Activated CD4-positive, alpha-beta memory T cell treated with anti-CD3 and anti-CD28 coated beads, Interleukin-2, amount 10 ng/mL, durations not matched to agents 7 days and 5 days (primary cell): ENCODE data around the gene ARSA. TPM values are rescaled to one million over a fixed set of nuclear protein-coding genes. Genes with fewer than 3 reads are reported as not detected.

Experiments
- CTCF ChIA-PET: fragments of 350-600 bp; sonication (Branson Sonifier 250); formaldehyde crosslinking; loops from one replicate; lab custom pipeline; 2021; ENCODE audit warnings: antibody characterized with exemption, inconsistent platforms; lab: Charles Lee
- POLR2A ChIA-PET: fragments of 350-600 bp; sonication (Branson Sonifier 250); formaldehyde crosslinking; loops from one replicate; lab custom pipeline; 2021; ENCODE audit warnings: antibody characterized with exemption; lab: Charles Lee
- DNase-seq: peaks from one replicate; pipeline ENCODE4 v3.0.0-alpha.2; 2020
- H3K27ac Mint-ChIP-seq: one replicate; pipeline ENCODE4 v1.8.0; 2021; ENCODE audit warnings: mild to moderate bottlenecking, mixed read lengths
- H3K27me3 Mint-ChIP-seq: one replicate; pipeline ENCODE4 v1.8.0; 2021; ENCODE audit warnings: mixed read lengths
- H3K36me3 Mint-ChIP-seq: one replicate; pipeline ENCODE4 v1.8.0; 2021; ENCODE audit warnings: low read depth, mixed read lengths
- H3K4me1 Mint-ChIP-seq: one replicate; pipeline ENCODE4 v1.8.0; 2021; ENCODE audit warnings: mixed read lengths
- H3K4me3 Mint-ChIP-seq: one replicate; pipeline ENCODE4 v1.8.0; 2021; ENCODE audit warnings: mild to moderate bottlenecking, mixed read lengths
- H3K9me3 Mint-ChIP-seq: one replicate; pipeline ENCODE4 v1.8.0; 2021; ENCODE audit warnings: mixed read lengths
- total RNA-seq, 2 experiments: library from RNA; stranded (reverse); gene quantifications; one replicate each; pipeline ENCODE4 v1.2.3, GENCODE V29; 2021

Gene ARSA
- total RNA-seq: 10 to 100 TPM; 63.1 to 65.0 TPM

DNA sequence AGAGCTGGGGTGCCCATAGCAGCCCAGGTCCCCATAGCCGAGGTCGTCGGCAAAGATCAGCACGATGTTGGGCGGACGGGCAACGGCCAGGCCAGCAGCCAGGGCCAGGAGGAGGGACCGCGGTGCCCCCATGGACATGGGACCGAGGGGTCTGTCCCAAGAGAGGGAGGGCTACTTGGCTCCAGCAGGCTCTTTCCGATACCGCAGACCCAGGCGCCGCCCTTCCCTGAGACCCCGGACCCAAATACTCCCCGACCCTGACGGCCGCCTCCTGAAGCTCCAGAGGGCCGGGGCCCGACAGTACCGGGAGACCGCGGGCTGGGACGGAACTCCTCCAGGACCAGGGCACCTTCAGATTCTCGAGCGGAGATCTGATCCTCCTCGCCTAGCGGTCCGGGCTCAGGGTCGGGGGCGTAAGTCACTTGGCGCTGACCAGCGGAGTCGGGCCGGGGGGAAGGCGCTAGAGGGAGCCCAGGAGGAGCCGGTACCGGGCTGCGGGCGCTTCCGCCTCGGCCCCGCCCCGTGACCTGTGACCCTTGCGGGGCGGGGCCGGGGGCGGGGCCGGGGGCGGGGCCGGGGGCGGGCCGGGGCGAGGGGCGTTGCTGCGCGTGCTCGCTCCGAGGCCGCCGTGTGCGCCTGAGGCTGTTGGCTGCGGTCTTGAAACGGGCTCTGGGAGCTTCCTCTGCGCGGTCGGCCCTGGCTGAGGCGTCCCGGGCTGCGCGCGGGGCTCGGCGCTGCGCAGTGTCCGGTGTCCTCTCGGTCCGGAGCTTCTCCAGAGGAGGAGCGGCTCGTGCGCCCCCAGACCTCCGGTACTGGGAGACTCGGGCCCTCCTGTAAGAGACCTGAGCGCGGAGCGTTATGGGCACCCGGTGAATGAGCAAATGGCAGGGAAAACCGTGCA is at the start of gene ARSA:
TSS of gene ARSA (minus strand) at position 511 of the 901 bp plus-strand sequence. CDS start at position 138, 373 bp downstream.
- Mint-ChIP-seq H3K9me3 (no peaks in the 10 kb centered on the region), H3K36me3 (peaks cover 18% of the 10 kb centered on the region), H3K27me3 (peaks cover 5% of the 10 kb centered on the region), H3K4me1 (peaks cover 17% of the 10 kb centered on the region), H3K4me3 (peak within 1 kb of the TSS; percentile 85), H3K27ac (peak within 1 kb of the TSS; percentile 79)
- POLR2A ChIA-PET: interaction anchor here (0.9 to 3.1 kb wide), 8 partner anchors 7 to 157 kb away, joined by 3 to 13 read pairs (median 6); partner anchors contain the start of genes SCO2 and TYMP
- CTCF ChIA-PET: interaction anchor here (0.5 to 1.8 kb wide), 4 partner anchors 65 to 351 kb away, joined by 4 to 7 read pairs (median 4); partner anchors contain the start of genes SCO2 and SYCE3
- peak; percentile 87 for DNase-seq

DNA sequence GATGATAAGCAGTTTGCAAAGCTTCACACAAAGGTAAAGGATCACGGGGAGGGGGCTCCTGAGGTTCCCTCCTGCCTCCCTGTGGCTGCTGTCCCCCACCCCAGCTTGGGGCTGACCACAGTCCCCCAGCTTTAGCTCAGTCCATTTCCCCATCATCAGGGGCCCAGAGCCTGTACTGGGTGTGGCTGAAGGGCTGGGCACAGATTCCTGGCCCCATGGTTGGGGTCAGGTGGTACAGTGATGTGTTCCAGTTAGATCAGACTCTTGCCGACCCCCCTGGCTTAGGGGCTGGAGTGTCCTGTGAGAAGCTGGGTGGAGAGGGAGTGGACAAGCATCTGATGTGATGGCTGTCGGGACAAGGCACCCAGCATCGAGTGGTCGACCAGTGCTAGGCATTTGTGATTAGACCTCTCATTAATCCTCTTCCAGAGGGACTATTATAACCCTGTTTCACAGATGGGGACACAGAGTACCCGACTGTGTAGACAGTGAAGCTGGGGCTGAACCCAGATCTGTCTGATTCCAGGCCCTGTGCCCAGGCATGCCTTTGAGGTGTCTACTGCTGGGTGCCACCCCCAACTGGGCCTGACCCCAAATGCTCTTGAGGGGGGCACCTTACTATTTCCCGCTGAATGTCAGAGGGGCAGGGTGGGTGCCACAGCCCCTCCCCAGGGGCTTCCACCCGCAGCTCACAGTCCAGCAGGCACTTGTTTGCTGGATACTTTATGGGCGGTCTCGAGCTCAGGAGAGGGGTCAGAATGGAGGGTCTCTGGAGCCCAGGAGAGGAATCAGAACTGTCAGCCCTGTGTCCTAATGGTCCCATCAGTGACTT is 48.9 kb upstream of the ARSA start:
- Mint-ChIP-seq H3K36me3 (no peaks in the 10 kb centered on the region), H3K9me3 (peaks cover 12% of the 10 kb centered on the region), H3K27me3 (peaks cover 32% of the 10 kb centered on the region), H3K4me3 (no peak overlapping the region), H3K4me1 (peaks cover 5% of the 10 kb centered on the region), H3K27ac (no peak overlapping the region)
- ChIA-PET POLR2A (no interaction called here), CTCF (no interaction called here)
- DNase-seq: peak; percentile 9

DNA sequence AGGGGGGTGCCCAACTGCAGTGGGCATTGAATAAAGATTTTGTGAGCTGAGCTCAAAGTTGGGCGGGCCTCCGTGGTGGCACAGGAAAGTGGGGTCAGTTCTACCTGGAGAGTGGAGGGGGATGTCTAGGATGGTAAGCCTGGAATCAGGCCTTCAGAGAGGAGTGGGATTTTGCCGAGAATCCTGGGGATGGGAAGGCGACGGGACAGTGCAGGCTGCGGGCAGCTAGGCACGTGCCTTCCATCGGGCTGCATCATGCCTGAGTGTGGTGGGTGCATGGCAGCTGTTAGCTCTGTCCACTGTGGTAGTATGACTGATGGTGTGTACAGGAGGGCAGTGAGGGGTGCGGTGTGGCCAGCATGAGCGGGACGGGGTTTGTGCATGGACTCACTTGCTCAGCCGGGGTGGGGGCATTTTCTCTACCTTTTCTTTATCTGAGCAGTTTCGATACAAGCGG is 48.3 kb upstream of the ARSA start:
- Mint-ChIP-seq H3K27me3 (peaks cover 39% of the 10 kb centered on the region), H3K4me1 (peaks cover 6% of the 10 kb centered on the region), H3K9me3 (peaks cover 9% of the 10 kb centered on the region), H3K27ac (no peak overlapping the region), H3K4me3 (no peak overlapping the region), H3K36me3 (no peaks in the 10 kb centered on the region)
- DNase-seq: no peak
- CTCF ChIA-PET: no interaction called here
- POLR2A ChIA-PET: no interaction called here

DNA sequence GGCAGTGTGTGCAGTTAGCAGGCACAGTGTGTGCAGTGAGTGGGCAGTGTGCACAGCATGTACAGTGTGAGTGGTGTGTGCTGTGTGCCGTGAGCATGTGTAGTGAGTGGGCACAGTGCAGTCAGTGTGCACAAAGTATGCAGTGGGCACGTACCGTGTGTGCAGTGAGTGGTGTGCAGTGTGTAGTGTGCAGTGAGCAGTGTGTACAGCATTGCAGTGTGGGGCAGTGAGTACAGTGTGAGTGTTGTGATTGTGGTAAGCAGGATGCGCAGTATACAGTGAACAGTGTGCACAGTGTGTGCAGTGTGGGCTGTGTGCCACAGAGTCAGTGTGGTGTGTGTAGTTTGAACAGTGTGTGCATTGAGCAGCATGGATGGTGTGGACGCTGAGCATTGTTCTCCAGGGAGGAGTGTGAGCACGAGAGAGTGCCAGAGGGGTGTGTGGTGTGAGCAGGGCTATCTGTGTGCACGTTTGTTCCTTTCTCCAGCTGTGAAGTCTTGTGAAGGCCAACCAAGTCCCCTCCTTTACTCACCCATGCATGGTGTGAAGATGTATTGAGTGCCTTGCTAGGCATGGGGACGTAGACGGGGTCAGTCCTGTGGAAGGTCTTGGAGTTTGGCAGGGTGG is 47.7 kb upstream of the ARSA start:
- POLR2A ChIA-PET: no interaction called here
- DNase-seq: peak; percentile 9
- Mint-ChIP-seq H3K4me1 (peaks cover 6% of the 10 kb centered on the region), H3K27me3 (peaks cover 44% of the 10 kb centered on the region), H3K4me3 (peak overlapping the region; percentile 14), H3K9me3 (peaks cover 6% of the 10 kb centered on the region), H3K27ac (no peak overlapping the region), H3K36me3 (no peaks in the 10 kb centered on the region)
- CTCF ChIA-PET: no interaction called here

DNA sequence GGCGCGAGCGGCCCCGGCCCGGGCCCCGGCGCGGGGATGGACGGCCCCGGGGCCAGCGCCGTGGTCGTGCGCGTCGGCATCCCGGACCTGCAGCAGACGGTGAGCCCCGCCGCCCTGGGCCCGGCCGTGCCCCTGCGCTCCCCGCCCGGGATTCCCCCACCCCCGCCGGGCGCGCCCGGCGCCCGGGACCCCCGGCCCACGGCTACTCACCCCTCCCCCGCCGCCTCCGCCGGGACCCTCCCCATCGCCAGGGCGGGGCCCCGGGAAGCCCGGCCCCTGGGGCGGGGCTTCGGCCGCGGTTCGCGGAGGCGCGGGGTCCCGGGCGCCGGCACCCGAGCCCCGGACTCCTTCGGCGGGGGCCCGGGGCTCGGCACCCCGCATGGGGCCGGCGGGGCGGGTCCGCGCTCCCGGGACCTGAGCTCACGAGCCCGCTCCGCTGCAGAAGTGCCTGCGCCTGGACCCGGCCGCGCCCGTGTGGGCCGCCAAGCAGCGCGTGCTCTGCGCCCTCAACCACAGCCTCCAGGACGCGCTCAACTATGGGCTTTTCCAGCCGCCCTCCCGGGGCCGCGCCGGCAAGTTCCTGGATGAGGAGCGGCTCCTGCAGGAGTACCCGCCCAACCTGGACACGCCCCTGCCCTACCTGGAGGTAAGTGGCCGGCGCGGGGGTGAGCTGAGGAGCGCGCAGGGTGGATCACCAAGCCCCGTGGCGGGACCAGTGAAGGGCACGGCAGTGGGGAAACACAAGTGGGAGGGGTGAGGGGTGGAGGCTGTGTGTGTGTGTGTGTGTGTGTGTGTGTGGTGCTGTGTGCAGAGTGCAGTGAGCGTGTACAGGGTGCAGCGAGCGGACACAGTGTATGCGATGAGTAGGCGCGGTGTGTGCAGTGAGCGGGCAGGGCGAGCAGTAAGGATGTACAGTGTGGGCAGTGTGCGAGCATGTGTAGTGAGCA is 46.9 kb upstream of the ARSA start:
- CTCF ChIA-PET: no interaction called here

DNA sequence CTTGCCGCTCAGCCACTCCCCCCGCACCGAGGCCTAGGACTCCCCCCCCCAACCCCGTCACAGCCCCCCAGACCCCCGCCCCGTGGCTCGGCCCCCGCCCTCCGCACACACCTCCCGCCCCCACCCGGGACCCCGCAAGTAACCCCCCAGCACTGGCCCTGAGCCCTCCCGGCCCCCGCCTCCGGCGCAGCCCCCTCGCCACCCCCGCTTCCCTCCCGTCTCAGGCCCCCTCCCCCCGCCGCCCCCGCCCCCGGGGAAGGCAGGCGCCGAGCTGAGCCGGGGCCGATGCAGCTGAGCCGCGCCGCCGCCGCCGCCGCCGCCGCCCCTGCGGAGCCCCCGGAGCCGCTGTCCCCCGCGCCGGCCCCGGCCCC is 46.2 kb upstream of the ARSA start:
- Mint-ChIP-seq H3K27ac (no peak overlapping the region), H3K4me1 (peaks cover 6% of the 10 kb centered on the region), H3K27me3 (peaks cover 48% of the 10 kb centered on the region), H3K36me3 (no peaks in the 10 kb centered on the region), H3K4me3 (no peak overlapping the region), H3K9me3 (peaks cover 2% of the 10 kb centered on the region)
- no peak for DNase-seq
- POLR2A ChIA-PET: no interaction called here
- CTCF ChIA-PET: no interaction called here

More for the DNA sequence above, 46.9 kb upstream of the ARSA start:
- POLR2A ChIA-PET: no interaction called here
- peak overlapping the region; percentile 32 for H3K4me3 Mint-ChIP-seq
- peak; percentile 15 for DNase-seq
- H3K4me1 Mint-ChIP-seq: peaks cover 6% of the 10 kb centered on the region
- H3K27ac Mint-ChIP-seq: no peak overlapping the region
- peaks cover 6% of the 10 kb centered on the region for H3K9me3 Mint-ChIP-seq
- no peaks in the 10 kb centered on the region for H3K36me3 Mint-ChIP-seq
- peaks cover 48% of the 10 kb centered on the region for H3K27me3 Mint-ChIP-seq

DNA sequence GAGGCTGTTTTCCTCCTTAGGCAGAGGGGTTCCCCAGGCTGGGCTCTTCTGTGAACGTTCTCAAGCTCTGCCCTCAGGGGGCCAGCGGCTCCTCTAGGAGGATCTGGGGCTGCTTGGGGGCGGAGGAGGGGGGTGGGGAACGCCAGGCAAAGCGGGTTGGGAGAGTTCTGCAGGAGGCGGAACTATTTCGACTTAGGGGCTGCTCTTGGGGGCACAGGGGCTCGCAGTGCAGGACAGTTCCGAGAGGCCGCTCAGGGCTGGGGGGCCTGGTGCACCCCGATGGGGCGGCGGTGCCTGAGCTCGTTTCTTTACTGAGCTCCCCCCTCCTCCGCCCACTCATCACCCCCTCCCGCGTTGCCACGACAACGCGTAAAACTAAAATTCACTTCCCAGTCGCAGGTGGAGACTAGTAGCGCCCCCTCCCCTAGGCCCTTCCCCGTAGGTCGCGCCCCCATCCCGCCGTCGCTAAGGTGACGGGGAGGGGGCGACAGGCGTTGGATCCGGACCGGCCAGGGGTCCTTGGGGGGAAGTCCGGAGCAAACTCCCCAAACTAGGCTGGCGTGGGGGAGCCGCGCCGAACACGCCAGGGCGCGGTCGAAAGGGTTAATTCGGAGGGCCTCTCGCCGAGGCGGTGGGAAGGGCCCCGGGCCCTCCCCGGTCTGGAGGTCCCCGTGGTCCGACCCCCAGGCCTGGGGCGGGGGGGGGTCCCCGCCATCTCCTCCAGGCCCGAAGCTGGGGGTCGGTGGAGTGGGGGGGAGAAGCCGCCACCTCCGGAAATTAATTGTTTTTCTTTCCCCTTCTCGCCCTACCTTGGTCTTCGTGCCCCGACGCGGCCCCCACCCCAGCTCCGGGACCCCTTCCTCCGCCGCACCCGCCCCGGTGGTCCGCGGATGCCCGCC is 45.5 kb upstream of the ARSA start:
- H3K4me1 Mint-ChIP-seq: peaks cover 6% of the 10 kb centered on the region
- H3K27ac Mint-ChIP-seq: no peak overlapping the region
- DNase-seq: no peak
- peaks cover 2% of the 10 kb centered on the region for H3K9me3 Mint-ChIP-seq
- ChIA-PET CTCF (no interaction called here), POLR2A (no interaction called here)
- no peak overlapping the region for H3K4me3 Mint-ChIP-seq
- H3K27me3 Mint-ChIP-seq: peaks cover 51% of the 10 kb centered on the region
- H3K36me3 Mint-ChIP-seq: no peaks in the 10 kb centered on the region

DNA sequence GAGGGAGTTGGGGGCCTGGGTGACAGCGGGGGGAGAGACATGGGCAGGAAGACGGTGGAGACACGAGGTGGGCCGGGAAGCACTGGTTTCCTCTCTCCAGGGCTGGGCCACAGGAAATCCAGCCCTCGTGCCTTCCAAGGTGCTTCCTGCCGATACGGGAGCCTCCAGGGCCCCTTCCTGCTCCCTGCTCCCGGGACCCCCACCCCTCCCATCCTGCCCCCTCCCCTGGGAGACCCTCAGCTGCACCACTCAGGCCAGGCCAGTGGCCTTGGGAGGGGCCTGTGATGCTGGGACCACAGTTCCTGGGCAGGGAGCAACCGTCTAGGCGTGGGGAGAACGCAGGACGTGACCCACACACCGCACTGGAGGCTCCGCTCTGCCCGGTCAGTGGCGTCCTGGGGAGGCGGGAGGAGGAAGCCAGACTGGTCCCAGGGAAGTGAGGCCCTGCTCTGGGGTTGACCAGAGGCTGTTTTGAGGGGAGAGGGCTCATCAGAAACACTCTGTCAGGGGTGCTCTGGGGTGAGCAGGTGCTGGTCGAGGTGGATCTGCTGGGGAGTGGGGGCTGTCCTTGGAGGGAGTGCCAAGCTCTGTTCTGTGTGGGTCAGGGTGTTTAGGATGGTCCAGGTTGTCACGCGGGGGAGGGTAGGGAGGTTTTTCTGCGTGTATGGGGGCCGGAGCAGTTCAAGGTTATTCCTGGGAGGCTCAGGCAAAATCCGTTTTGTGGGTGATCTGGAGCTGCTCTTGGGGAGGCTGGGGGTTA is 44.7 kb upstream of the ARSA start, which contains the start of gene SHANK3:
TSS of gene SHANK3 (plus strand) at position 353 of the 760 bp plus-strand sequence.
- Mint-ChIP-seq H3K4me3 (no peak within 1 kb of the TSS), H3K36me3 (no peaks in the 10 kb centered on the region), H3K9me3 (no peaks in the 10 kb centered on the region), H3K27me3 (peaks cover 56% of the 10 kb centered on the region), H3K27ac (no peak within 1 kb of the TSS), H3K4me1 (peaks cover 6% of the 10 kb centered on the region)
- DNase-seq: no peak
- ChIA-PET POLR2A (no interaction called here), CTCF (no interaction called here)

DNA sequence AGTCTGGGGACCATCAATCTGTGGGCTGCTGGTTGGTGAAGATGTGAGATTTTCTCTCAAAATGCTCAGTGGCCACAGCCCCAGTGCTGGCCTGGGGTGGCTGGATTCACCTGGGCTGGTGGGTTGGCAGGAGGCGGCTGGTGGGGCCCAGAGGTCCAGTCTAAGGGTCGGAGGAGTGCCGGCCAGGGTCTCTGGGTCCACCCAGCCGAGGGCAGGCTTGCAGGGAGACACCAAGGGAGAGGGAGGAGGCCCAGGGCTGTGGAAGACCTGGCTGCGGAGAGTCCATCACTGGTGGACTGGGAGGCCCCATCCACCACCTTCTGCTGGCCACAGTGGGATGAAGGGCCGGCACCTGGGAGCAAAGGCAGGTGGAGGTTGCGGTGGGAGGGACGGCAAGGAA is 44.1 kb upstream of the ARSA start:
- Mint-ChIP-seq H3K27me3 (peaks cover 55% of the 10 kb centered on the region), H3K36me3 (no peaks in the 10 kb centered on the region), H3K27ac (no peak overlapping the region), H3K4me1 (peaks cover 6% of the 10 kb centered on the region), H3K4me3 (no peak overlapping the region), H3K9me3 (no peaks in the 10 kb centered on the region)
- no peak for DNase-seq
- CTCF ChIA-PET: no interaction called here
- POLR2A ChIA-PET: no interaction called here

DNA sequence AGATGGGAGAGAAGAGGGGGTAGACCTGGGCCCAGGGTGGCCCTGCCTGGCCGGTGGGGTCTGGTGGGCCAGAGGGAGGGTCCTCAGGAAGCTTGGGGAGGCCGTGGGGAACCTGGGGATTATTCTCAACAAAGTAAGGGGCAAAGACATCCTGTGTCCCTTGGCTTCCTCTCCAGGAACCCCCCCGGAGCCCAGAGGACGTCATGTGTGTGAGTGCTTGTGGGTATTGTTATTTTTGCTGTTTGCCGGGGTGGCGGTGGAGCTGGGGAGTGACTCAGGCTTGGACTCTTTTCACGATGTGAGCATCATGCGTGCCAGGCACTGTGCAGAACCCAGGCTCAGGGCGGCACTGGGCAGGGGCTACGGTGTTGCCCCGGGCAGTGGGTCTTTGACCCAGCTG is 43.7 kb upstream of the ARSA start:
- POLR2A ChIA-PET: no interaction called here
- H3K4me3 Mint-ChIP-seq: no peak overlapping the region
- peaks cover 6% of the 10 kb centered on the region for H3K4me1 Mint-ChIP-seq
- no peaks in the 10 kb centered on the region for H3K36me3 Mint-ChIP-seq
- H3K27me3 Mint-ChIP-seq: peaks cover 58% of the 10 kb centered on the region
- H3K9me3 Mint-ChIP-seq: no peaks in the 10 kb centered on the region
- DNase-seq: no peak
- CTCF ChIA-PET: no interaction called here
- H3K27ac Mint-ChIP-seq: no peak overlapping the region
